ENCODE results near the gene PCDHA9.

The PCDHA9 gene

GRCh38 chr5:140881889-140882590 is 33.9 kb downstream of the PCDHA9 start, which contains the start of gene PCDHA13:
Gene PCDHA13 (plus strand): TSS chr5:140882124. CDS start chr5:140882269, 145 bp downstream.
- DNase-seq, result no peak

- DNase-seq, result no peak
Measured at GRCh38 chr5:140882591-140882899, 34.4 kb downstream of the PCDHA9 start.

- DNase-seq, result no peak
Measured at GRCh38 chr5:140883373-140883772, 35.2 kb downstream of the PCDHA9 start.

GRCh38 chr5:140883927-140884697 is 35.9 kb downstream of the PCDHA9 start:
- DNase-seq, result no peak

Data from activated naive CD4-positive, alpha-beta T cell treated with Interleukin-2 at 50 U/mL for 16 hours (primary cell).